Retina (tissue), 1 donor: ENCODE data around the gene PLEKHJ1.

ENCODE experiments used
- DNase-seq: peaks from one replicate; pipeline ENCODE4 v3.0.0-alpha.2; 2016

Gene PLEKHJ1

DNA sequence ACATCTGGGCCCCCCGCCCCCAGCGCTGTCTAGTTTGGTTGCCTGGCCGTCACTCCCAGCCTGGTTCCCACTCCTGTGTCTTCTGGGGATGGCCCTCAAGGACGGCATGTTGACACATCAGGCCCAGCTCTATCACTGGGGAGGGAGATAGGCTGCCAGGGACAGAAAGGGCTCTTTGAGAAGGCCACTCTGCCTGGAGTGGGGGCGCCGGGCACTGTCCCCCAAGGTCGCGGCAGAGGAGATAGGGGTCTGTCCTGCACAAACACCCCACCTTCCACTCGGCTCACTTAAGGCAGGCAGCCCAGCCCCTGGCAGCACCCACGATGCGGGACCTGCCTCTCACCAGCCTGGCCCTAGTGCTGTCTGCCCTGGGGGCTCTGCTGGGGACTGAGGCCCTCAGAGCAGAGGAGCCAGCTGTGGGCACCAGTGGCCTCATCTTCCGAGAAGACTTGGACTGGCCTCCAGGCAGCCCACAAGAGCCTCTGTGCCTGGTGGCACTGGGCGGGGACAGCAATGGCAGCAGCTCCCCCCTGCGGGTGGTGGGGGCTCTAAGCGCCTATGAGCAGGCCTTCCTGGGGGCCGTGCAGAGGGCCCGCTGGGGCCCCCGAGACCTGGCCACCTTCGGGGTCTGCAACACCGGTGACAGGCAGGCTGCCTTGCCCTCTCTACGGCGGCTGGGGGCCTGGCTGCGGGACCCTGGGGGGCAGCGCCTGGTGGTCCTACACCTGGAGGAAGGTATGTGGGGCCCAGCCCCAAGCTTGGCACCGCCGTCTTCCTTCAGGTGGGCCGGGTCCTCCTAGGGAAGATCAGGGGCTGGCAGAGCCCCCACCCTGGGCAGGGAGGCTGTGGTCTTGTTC is 13.1 kb upstream of the PLEKHJ1 start, which contains the start of gene AMH:
AMH (plus strand) TSS at position 314 of the 857 bp plus-strand sequence; CDS start at position 324, 10 bp downstream.
- DNase-seq = no peak

DNA sequence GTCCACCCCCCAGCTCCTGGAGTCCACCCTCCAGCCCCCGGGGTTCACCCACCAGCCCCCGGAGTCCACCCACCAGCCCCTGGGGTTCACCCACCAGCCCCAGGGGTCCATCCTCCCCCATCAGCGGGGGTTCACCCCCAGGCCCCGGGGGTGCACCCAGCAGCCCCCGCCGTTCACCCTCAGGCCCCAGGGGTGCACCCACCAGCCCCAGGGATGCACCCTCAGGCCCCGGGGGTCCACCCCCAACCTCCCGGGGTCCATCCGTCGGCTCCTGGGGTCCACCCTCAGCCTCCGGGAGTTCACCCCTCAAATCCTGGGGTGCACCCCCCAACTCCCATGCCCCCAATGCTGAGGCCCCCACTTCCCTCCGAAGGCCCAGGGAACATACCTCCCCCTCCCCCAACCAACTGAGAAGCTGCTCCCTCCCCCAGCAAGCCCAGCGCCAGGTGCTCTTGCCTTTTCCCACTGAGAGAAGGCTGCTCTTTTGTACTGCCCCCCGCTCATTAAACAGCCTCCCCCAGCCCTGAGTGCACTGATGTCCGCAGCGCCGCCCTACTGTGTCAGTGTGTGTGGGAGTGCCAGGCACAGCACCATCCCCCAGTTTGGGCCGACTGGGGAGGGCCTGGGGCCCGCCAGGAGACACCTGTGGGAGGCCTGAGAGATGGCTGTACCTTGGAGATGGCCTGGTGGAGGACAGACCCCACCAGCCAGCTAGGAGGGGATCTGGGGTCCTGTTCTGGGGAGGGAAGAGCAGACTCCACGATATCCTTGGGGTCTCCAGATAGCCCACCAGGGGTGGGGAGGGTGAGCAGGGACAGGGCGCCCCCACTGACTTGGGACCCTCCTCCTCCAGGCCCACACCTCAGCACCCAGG is 12.2 kb upstream of the PLEKHJ1 start:
- DNase-seq = no peak

DNA sequence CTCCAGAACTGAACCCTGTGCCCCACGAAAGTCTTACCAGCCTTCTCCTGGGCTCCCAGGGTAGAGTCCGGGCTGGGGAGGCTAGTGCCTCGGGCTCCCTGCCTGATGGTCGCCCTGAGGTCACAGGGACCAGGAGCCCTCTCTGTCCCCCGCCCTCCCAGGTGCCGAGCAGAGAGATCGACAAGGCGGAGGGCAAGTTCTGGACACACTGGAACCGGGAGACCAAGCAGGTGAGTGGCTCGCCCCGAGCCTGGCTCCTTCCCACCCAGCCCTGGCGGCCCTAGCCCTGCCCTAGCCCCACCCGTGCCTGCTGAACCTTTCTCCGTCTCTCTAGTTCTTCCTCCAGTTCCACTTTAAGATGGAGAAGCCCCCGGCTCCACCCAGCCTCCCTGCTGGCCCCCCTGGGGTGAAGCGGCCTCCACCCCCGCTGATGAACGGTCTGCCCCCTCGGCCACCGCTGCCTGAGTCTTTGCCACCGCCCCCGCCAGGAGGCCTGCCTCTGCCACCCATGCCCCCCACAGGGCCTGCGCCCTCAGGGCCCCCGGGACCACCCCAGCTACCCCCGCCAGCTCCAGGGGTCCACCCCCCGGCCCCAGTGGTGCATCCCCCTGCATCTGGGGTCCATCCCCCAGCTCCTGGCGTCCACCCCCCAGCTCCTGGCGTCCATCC is 11.4 kb upstream of the PLEKHJ1 start:
- no peak for DNase-seq

DNA sequence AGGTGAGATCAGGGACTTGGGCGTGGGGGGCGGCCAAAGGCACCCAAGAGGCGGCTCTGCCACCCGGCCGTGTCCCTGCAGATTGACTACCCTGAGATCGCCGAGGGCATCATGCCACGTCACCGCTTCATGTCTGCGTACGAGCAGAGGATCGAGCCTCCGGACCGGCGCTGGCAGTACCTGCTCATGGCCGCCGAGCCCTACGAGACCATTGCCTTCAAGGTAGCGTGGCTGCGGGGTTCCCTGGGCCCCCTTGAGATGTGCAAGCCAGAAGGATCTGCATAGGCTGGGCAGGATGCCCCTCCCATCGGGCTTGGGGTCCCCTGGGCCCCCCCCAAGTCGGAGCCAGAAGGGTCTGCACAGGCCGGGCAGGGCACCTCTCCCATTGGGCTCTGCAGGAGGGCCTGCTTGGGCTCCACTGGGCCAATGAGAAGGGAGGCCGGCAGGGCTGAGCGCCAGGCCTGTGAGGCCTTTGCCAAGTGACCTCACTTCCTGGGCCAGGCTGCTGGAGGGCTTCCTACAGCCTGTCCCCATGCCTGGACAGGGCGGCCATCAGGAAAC is 10.8 kb upstream of the PLEKHJ1 start:
- no peak for DNase-seq

DNA sequence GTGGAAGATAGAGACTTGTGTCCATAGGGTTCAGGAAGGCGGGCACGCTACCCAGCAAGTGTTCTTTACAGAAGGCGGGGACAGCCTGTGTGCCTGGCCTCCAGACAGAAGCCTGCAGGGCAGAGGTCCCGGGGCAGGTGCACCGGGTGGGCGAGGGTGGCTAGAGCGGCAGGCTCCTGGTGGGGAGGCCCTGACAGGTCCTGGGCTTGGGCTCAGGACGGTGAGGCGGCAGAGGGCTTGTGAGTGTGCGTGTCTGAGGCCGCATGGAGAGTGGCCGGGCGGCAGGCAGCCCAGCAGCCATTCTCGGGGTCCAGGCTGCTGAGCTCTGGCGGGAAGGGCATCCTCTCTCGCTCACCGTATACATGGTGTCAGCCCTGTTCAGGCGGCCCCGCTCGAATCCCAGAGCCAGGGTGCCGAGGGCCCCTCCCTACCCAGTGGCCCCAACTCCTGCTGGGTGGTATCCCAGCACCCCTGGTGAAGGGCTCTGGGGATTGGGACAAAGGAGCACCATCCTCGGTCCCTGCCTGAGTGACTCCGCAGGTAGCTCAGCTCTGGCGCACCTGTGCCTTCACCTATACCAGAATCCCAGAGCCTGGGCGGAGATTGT is 10.0 kb upstream of the PLEKHJ1 start:
- DNase-seq = no peak

DNA sequence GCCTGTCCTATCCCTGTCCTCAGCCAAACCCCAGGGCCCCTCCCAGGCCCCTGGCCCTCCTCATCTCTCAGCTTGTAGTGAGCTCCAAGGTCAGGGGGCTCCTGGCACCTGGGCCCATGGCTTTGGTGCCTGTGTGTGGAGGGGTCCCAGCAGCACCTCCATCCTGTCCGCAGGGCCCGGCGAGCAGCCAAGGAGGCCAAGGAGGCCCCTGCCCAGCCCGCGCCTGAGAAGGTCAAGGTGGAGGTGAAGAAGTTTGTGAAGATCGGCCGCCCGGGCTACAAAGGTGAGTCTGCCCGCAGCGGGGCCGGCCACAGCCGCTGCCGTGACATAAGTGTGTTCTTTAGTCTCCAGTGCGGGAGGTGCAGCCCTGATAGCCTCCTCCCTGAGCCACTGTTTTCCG is 9.1 kb upstream of the PLEKHJ1 start:
- no peak for DNase-seq

DNA sequence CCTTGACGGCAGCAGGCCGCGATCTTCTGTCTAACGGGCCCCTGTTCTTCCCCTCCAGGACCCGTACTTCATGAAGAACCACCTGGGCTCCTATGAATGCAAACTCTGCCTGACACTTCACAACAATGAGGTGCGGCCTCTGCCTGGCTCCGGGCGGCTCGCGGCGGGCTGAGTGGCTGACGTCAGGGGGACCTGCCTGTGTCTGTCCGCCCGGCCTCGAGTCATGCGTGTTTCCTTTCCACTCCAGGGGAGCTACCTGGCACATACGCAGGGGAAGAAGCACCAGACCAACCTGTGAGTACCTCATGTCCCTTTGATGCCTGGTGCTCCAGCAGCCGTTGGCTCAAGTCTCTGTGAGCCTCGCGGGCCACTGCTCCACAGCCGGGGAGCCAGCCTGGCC is 8.4 kb upstream of the PLEKHJ1 start:
- no peak for DNase-seq

DNA sequence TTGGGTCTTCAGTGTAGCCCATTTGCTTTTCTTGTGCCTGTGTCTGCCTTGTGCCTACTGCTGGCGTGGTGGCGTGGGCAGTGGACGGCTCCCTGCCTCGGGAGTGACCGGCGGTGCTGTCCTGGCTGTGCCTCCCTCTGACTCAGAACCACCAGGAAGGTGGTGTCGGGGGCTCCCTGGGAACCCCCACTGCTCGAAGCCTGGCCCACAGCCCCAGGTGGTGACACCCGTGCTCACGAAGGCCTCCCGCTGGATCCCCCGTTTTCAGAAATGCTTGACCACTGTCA is 7.9 kb upstream of the PLEKHJ1 start:
- DNase-seq = no peak

DNA sequence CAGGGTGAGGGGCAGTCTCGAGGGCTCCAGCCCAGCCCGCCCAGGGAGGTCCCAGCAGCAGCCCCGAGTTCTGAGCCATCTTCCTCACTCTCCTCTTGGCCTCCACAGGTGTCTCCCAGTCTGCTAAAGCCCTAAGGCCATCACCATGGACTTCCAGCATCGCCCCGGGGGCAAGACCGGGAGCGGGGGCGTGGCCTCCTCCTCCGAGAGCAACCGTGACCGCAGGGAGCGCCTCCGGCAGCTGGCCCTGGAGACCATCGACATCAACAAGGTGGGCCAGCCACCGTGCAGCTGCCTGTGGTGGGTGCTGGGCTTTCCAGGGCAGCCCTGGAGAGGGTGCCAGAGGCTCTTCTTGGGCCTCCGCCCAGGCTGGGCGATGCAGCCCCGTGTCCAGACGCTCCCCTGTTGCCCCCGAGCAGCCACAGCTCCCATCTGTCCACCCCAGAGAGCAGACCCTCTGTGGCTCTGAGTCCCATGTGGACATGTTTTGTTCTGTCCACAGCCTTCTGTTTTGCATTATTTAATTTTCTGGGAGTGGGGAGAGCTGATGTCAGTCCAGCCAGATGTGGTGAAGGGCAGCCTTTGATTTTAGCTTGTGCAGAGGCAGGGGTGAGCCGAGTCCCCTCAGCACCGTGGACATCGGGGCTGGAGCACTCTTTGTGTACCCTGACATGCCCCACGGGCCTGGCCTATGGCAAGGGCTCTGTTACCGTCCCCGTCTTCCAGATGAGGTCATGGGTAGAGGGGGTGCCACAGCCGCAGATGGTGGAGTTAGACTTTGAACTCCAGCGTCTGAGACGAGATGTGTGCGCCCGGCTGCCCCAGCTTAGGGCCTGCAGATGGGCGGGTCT is 7.4 kb upstream of the PLEKHJ1 start:
- no peak for DNase-seq

DNA sequence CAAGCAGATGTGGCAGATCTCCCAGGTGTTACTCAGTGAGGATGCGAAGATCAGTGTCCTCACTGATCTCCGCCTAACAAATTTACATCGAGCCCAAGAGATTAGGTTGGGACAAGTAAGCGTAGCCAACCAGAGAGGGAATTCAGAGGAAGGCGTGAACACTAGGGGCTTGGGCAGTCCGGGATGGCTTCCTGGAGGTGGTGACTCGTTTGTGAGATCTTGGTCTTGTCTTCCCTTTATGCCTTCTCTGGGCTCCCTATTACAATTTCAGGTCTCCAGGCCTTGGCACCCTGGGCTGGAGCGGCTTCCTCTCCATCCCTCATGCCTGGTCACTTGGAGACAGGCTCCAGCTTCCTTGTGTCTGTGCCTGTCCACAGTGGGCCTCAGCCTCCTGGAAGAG is 6.7 kb upstream of the PLEKHJ1 start:
- DNase-seq = no peak

DNA sequence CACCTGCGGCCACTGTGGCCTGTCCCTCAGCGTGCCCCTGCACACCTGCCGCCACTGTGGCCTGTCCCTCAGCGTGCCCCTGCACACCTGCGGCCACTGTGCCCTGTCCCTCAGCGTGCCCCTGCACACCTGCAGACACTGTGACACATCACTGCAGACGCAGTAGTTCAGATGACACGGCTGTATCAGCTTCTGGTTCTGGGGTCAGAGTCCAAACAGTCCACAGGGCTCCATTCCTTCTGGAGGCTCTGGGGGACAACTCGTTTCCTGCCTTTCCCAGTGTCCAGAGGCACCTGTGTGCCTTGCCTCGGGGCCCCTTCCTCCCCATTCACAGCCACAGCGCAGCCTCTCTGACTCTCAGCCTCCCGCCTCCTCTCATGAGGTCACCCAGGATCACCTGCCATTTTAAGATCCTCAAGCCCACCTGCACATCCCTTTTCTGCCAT is 6.0 kb upstream of the PLEKHJ1 start:
- DNase-seq = no peak

DNA sequence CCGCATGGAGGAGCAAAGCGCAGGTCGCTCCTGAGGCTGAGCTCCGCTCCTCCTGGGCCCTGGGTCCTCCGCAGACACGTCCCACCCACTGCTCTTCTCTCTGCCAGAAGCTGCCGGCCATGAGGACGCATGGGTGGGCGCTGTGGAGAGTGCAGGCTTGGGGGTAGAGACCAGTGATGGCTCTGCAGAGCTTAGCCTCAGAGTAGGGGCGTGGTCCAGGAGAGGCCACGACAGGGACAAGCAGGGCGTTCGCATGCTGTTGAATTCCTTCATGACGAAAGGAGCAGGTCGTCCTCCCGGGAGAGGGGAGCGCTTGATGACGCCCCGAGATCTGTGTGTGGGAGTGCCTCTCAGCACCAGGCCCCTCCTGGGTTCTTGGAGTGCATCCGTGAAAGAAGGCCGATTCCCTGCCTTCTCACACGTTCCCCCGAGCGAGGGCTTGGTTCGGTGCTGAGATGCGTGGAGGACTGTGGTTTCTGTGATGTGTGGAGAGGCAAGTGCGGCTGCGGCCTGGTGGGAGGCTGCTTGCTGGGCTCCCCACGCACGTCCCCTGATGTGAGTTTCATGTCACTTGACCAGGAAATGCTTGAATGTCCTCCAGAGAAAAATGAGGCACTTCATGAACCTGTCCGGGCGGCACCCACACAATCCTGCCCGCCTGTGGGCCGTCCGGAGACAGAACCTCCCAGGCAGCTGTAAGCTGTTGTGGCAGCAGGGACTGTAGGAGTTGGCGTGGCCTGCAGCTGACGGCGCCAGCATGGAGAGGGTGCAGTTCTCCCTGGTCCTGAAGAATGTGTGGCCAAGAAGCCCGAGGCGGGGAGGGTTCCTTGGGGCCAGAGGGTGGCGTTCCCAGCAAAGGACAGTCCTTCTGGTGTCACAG is 5.0 kb upstream of the PLEKHJ1 start:
- no peak for DNase-seq

DNA sequence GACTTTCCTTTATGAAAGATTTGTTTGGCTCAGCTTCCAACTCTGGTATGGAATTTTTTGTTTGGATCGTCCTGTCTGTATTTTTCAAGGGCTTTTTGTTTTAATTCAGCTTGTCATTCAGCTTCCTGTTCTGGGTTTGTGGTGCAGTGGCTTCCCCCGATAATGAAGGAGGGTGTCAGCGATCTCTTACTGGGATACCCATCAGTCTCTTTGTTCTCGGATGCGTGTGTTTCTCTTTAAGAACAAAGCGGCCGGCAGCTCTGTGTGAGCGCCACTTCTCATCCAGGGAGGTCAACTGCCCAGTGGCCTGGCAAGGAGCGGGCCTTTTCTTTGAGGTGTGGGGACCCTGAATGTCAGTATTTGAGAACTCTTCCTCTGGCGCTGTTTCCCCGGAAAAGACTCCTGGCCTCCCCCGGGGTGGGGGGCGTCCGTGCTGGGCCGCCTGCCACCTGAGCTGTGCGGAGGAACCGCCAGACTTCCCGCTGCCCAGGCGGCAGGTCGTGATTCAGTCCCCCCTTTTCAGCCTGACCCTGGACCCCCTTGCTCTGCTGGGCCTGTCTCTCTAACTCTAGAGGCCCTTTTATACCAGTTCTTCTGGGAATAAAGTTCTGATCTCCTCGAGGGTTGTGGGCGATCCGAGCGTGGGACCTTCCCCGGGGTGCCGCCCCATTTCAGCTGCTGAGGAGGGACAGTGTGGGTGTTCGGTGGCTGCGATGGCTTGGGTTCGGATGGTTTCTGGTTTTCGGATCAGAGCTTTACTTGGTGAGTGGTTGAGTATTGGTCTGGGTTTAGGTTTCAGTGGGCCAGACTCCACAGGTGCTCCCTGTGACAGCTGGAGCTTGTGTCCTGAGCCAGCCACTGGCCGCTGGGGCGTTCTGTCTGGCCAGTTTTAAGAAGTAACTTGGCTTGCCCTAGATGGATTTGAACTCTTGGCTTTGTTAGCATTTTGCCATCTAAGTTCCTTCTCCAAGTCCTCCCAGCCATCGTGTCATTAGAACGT is 3.9 kb upstream of the PLEKHJ1 start:
- DNase-seq = peak; percentile 65

DNA sequence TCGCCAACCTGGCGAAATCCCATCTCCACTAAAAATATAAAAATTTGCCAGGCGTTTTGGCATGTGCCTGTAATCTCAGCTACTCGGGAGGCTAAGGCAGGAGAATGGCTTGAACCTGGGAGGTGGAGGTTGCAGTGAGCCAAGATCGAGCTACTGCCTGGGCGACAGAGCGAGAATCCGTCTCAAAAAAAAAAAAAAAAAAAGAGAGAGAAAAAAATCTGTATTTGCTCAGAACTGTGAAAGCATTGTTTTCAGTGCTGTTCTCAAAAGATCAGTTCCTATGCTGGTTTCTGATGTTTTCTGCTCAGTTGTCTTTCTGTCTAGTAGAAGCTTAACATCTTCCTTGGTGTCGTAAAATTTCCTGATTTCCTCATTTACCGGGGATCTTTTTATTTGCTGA is 3.0 kb upstream of the PLEKHJ1 start:
- no peak for DNase-seq

DNA sequence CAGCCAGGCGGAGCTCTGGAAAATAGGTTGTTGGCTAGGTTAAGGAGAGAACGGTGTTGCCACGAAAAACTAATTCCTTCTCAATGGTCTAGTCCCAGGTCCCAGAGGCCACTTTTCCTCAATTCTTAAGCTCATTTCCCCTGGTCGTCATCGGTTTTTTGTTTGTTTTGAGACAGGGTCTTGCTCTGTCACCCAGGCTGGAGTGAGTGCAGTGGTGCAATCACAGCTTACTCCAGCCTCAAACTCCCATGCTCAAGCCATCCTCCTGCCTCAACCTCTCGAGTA is 1.7 kb upstream of the PLEKHJ1 start:
- DNase-seq = no peak

DNA sequence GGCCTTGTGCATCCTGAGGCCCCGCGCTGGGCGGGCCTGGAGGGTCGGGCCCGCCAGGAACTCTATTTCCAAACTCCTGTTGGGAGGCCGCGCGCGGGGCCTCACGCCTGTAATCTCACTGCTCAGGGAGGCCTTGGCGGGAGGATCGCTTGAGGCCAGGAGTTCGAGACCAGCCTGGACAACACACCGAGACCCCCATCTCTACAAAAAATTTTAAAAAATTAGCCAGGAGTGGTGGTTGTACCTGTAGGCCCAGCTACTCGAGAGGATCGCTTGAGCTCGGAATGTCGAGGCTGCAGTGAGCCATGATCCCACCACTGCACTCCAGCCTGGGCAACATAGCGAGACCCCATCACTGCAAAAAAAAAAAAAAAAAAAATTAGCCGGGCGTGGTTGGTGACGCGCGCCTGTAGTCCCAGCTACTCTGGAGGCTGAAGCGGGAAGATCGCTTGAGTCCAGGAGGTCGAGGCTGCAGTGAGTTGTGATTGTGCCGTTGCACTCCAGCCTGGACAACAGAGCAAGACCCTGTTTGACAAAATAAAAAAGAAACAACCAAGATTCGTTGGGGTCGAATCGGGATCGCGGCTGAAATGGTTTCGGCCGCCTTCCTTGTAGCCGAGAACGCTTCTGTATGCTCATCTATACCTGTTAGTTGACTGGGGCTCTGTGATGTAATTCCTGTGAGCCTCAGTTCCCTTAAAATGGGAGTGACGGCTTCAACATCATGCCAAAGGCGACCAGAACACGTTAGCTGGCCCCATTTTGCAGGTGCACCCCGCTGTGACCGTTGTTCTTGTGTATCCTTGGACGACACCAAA is 1.1 kb upstream of the PLEKHJ1 start:
- no peak for DNase-seq

DNA sequence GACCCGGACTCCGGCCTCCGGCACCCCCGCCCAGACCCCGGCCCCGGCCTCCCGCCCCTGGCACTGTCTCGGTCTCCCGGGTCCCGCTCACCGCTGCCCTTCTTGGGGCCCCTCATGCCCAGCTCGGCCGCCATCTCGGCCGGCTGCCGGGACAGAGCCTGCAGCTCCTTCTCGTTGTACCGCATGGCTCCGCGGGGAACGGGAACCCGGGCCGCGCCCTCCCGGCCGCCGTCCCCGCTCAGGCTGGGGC is 140 bp downstream of the PLEKHJ1 start:
- no peak for DNase-seq

DNA sequence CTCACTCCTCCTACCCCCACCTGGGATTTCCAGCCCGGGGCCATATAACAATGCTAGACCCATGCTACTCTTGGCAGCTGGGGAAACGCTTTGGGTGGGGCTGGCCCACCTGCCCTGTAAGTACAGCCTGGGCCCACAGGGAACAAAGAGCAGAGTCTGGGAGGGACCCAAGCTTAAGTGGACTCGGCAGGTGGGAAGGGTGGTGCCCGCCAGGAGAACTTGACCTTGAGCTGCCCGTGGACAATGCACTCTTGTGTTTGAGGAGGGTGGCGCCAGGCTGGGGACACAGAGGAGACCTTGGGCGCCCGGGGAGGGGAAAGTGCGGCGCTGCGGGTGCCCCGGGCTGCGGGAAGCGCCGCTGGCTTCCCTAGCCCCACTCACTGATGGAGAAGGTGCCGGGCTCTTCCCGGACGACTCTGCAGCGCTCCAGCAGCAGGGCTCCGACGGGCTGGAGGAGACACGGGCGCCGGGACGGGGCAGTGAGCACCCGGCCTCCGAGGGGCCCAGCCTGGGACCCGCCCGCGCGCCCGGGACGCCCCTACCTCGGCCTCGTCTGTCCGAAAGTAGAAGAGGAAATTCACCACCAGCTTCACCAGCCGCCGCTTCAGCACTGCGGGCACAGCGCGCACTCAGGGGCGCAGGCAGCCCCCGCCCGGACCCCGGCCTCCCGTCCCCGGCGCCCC is 607 bp downstream of the PLEKHJ1 start:
- DNase-seq = peak; percentile 53

DNA sequence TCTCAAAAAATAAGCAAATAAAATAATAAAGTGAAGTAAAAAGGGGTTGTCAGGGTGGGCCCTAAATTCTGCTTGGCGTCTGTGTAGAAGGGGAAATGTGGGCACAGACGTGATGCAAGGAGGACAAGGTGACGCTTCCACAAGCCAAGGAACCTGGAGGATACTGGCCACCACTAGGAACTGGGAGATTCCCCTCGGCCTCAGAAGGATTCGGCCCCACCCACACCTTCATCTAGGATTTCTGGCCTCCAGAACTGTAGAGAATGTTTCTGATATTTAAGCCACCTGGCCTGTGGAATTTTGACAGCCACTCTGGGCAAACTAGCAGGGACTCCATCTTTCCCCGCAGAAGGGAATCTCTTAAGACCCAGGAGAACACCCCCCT is 1.1 kb downstream of the PLEKHJ1 start:
- DNase-seq = peak; percentile 24
